TTC549 (cell line): Measurements from ENCODE around the gene TAS2R20.

Experiments
- FAIRE-seq: peaks from 2 replicates; lab custom pipeline; 2012; peaks lifted over from hg19 to GRCh38; lab: Jason Lieb, UNC

TAS2R20 gene

DNA sequence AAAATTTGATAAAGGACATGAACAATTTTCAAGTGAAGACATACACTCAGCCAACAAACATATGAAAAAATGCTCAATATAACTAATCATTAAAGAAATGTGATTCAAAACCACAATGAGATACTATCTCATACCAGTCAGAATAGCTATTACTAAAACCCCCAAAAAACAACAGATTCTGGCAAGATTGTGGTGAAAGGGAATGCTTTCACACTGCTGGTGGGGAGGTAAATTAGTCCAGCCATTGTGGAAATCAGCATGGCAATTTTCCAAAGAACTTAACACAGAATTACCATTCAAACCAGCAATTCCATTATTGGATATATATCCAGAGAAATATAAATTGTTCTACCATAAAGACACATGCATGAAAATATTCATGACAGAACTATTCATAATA lies 40.4 kb downstream of the TAS2R20 start:
- FAIRE-seq, result no peak

GRCh38 chr12:10956085-10956484 lies 42.0 kb downstream of the TAS2R20 start:
- no peak for FAIRE-seq

DNA sequence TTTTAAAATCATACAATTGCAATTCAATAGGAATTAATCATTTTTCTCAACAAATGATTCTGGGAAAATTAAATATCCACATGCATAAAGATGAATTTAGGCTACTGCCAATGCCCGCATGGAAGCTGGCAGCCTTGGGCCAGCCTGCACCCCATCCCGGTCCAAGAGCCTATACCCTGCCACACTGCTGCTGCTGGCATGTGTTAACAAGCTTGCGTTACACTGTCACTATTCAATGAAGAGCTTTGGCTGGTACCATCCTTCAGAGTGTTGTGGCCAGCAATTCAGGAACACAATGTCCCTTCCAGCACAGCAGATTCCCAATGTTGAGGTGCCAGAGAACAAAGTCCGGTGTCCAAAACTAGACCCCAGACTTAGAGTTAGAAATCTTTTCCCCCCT lies 45.5 kb downstream of the TAS2R20 start:
- FAIRE-seq, result no peak
